A549 (cell line): Measurements from ENCODE around the gene SCARB1. TPM values are rescaled to one million over a fixed set of nuclear protein-coding genes. Genes with fewer than 3 reads are reported as not detected.

Experiments used
- ATAC-seq, 2 experiments: fragments of 200-7000 bp in 1 of 2; fragments of >200 bp in 1 of 2; cut with Nextera tagmentation in 1 of 2; cut with Tn5 transposase in 1 of 2; 3 replicates each; pipeline versions ENCODE4 v1.8.0 to v1.9.1; 2018 to 2020; ENCODE audit warnings: mild to moderate bottlenecking in 1 of 2, moderate library complexity in 1 of 2
- CTCF ChIA-PET: fragments of 300-600 bp; sonication (Branson Sonifier 250); formaldehyde crosslinking; extraction: SDS; loops from one replicate; lab custom pipeline; 2021; ENCODE audit warnings: antibody characterized with exemption, inconsistent platforms; lab: Yijun Ruan, JAX
- POLR2A ChIA-PET: fragments of 350-600 bp; formaldehyde crosslinking; extraction: SDS; loops from one replicate; lab custom pipeline; 2021; ENCODE audit warnings: antibody characterized with exemption, inconsistent platforms; lab: Yijun Ruan, JAX
- DNase-seq, 2 experiments: peaks; one replicate each; pipeline versions ENCODE4 v3.0.0 to v3.0.0-alpha.2; 2011 to 2016; ENCODE audit warnings: low read depth in 1 of 2, low spot score in 1 of 2
- FAIRE-seq: peaks from 2 replicates; lab custom pipeline; 2011; peaks lifted over from hg19 to GRCh38; lab: Jason Lieb, UNC
- H3K27ac ChIP-seq, 2 experiments: fragments of >200 bp; sonication (Bioruptor Twin); formaldehyde crosslinking; 3 replicates each; pipeline ENCODE4 v1.5.1; 2016 to 2017
- H3K4me1 ChIP-seq: fragments of >200 bp; sonication (Bioruptor Twin); formaldehyde crosslinking; 3 replicates; pipeline ENCODE4 v1.6.1; 2016
- H3K4me2 ChIP-seq: fragments of >200 bp; sonication (Bioruptor Twin); formaldehyde crosslinking; 3 replicates; pipeline ENCODE4 v1.6.1; 2016
- H3K4me3 ChIP-seq: fragments of >200 bp; sonication (Bioruptor Twin); formaldehyde crosslinking; 3 replicates; pipeline ENCODE4 v1.5.1; 2016
- H3K9me3 ChIP-seq: fragments of >200 bp; sonication (Bioruptor Twin); formaldehyde crosslinking; 3 replicates; pipeline ENCODE4 v1.6.1; 2016
- CBX2 ChIP-seq: fragments of 200-600 bp; sonication (generic); IDR thresholded peaks from 2 replicates; pipeline ENCODE4 v1.6.1; 2016; ENCODE audit warnings: low read depth, mild to moderate bottlenecking, borderline replicate concordance
- EHF ChIP-seq: fragments of 250-450 bp; sonication (Bioruptor Pico); IDR thresholded peaks from 2 replicates; pipeline ENCODE4 v1.5.0; 2020; ENCODE audit warnings: mild to moderate bottlenecking
- EHMT2 ChIP-seq: fragments of 200-600 bp; sonication (generic); IDR thresholded peaks from 2 replicates; pipeline ENCODE4 v1.6.1; 2016; ENCODE audit warnings: antibody characterized with exemption, low read depth, mild to moderate bottlenecking, moderate library complexity
- FOSB ChIP-seq: fragments of 250-450 bp; sonication (Bioruptor Pico); IDR thresholded peaks from 2 replicates; pipeline ENCODE4 v1.5.0; 2020; ENCODE audit warnings: mild to moderate bottlenecking, moderate library complexity
- FOSL2 ChIP-seq, 2 experiments: fragments of 450-650 bp in 1 of 2; fragments of >200 bp in 1 of 2; sonication (Bioruptor Twin) in 1 of 2; formaldehyde crosslinking; IDR thresholded peaks; 2 replicates each; pipeline versions ENCODE4 v1.5.0 to v1.6.1; 2016 to 2020; ENCODE audit warnings: mild to moderate bottlenecking in 1 of 2, moderate library complexity in 1 of 2
- FOXS1 ChIP-seq: fragments of 250-450 bp; sonication (Bioruptor Pico); IDR thresholded peaks from 2 replicates; pipeline ENCODE4 v1.5.0; 2020; ENCODE audit warnings: mild to moderate bottlenecking, moderate library complexity
- HOXB5 ChIP-seq: fragments of 250-450 bp; sonication (Bioruptor Pico); IDR thresholded peaks from 2 replicates; pipeline ENCODE4 v1.5.0; 2020; ENCODE audit warnings: mild to moderate bottlenecking, moderate library complexity
- JUNB ChIP-seq: fragments of >200 bp; sonication (Bioruptor Twin); formaldehyde crosslinking; IDR thresholded peaks from 2 replicates; pipeline ENCODE4 v1.6.1; 2016
- KDM5A ChIP-seq: fragments of 200-600 bp; sonication (generic); IDR thresholded peaks from 2 replicates; pipeline ENCODE4 v1.6.1; 2016; ENCODE audit warnings: antibody characterized with exemption, mild to moderate bottlenecking
- MAZ ChIP-seq: fragments of 150-350 bp; IDR thresholded peaks from 2 replicates; pipeline ENCODE4 v1.6.1; 2014; ENCODE audit warnings: antibody characterized with exemption, low read depth, low read length, borderline replicate concordance
- POLR2A ChIP-seq: IDR thresholded peaks from 2 replicates; pipeline ENCODE4 v1.6.1; 2012; ENCODE audit warnings: mild to moderate bottlenecking, low read length
- POLR2AphosphoS2 ChIP-seq: conservative IDR thresholded peaks from 2 replicates; pipeline ENCODE4 v1.6.1; 2012; ENCODE audit warnings: low read length, improper control_type of control experiment, inconsistent platforms
- RAD21 ChIP-seq, 2 experiments: fragments of >200 bp in 1 of 2; sonication (Bioruptor Twin) in 1 of 2; formaldehyde crosslinking in 1 of 2; IDR thresholded peaks in 1 of 2; conservative IDR thresholded peaks in 1 of 2; 2 replicates in 1 of 2; 3 replicates in 1 of 2; pipeline ENCODE4 v1.6.1; 2012 to 2018; ENCODE audit warnings: inconsistent platforms in 1 of 2
- SREBF2 ChIP-seq: fragments of 450-650 bp; IDR thresholded peaks from 2 replicates; pipeline ENCODE4 v1.6.1; 2014; ENCODE audit warnings: mild to moderate bottlenecking, moderate library complexity
- ZC3H11A ChIP-seq: fragments of 450-650 bp; IDR thresholded peaks from 2 replicates; pipeline ENCODE4 v1.6.1; 2014; ENCODE audit warnings: antibody characterized with exemption, mild to moderate bottlenecking
- ZFP36 ChIP-seq: fragments of 450-650 bp; IDR thresholded peaks from 2 replicates; pipeline ENCODE4 v1.6.1; 2014; ENCODE audit warnings: borderline replicate concordance; ENCODE audit not compliant: partially characterized antibody
- ZSCAN20 ChIP-seq: fragments of 250-450 bp; sonication (Bioruptor Pico); IDR thresholded peaks from 2 replicates; pipeline ENCODE4 v1.8.0; 2022; ENCODE audit warnings: mild to moderate bottlenecking, moderate library complexity
- WGBS: methylation state at CpG from one replicate; pipeline ENCODE4 v1.1.6; 2017; ENCODE audit errors: missing lambda C conversion rate; 5-methylcytosine and 5-hydroxymethylcytosine counted together
- polyA plus RNA-seq, 4 experiments: library from polyadenylated mRNA; depleted of rRNA in 3 of 4; stranded (reverse); fragments of >200 nt; fragmentation: RNase III in 1 of 4; extraction: RNeasy Plus Mini Kit Qiagen cat#74134 plus additional on column Dnase treatment in 1 of 4; gene quantifications; 2 replicates in 3 of 4; 3 replicates in 1 of 4; pipeline ENCODE4 v1.2.3, GENCODE V29; 2011 to 2017
- TF ChIP-seq, protein P1 (sequence below): fragments of 450-650 bp; IDR thresholded peaks from 2 replicates; pipeline ENCODE4 v1.6.1; 2014; ENCODE audit warnings: antibody characterized with exemption
- TF ChIP-seq, protein P2 (sequence below): fragments of >200 bp; sonication (Bioruptor Twin); formaldehyde crosslinking; IDR thresholded peaks from 2 replicates; pipeline ENCODE4 v1.6.1; 2016
- TF ChIP-seq, protein P3 (sequence below): fragments of 200-600 bp; sonication (generic); IDR thresholded peaks from 2 replicates; pipeline ENCODE4 v1.6.1; 2016; ENCODE audit warnings: antibody characterized with exemption, mild to moderate bottlenecking, moderate library complexity
- TF ChIP-seq, protein P4 (sequence below): fragments of >200 bp; sonication (Bioruptor Twin); formaldehyde crosslinking; IDR thresholded peaks from 3 replicates; pipeline ENCODE4 v1.5.1; 2016
- TF ChIP-seq, protein P5 (sequence below): fragments of 250-450 bp; sonication (Bioruptor Pico); IDR thresholded peaks from 2 replicates; pipeline ENCODE4 v1.5.0; 2020; ENCODE audit warnings: low read depth, mild to moderate bottlenecking, moderate library complexity

The SCARB1 gene
- polyA plus RNA-seq, 2 of the 4 experiments (the other 2 are of a cell fraction): 81.1 to 154 TPM

DNA sequence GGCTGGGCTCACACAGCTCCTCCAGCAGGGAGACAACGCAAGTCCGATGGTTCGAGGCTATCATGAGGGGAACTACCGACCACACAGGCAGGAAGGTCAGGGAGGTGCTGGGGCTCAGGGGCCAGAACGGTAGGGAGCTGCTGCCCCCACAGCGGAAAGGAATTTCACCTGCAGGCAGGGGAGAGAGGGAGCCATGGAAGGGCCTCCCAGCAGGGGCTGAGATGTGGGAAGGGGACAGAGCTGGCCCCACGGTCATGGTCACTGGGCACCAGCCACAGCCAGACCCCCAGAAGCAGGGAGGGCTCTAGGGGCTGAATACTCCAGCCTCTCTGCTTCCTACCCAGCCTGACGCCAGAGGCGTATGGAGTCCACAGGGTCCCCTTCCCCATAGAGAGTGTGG, 103.1 kb downstream of the SCARB1 start:
- ChIA-PET POLR2A (no interaction called here), CTCF (interaction anchor here (0.6 to 6.4 kb wide), 8 partner anchors 10 to 724 kb away, joined by 3 to 26 read pairs (median 5); partner anchors contain the start of gene NCOR2)
- Histone ChIP-seq H3K27ac (peak overlapping the region in 1 of 2 experiments; percentile 66; a peak in 3 of 6 replicates), H3K4me3 (no peak overlapping the region), H3K9me3 (peaks cover 23% of the 10 kb centered on the region), H3K4me1 (peaks cover 15% of the 10 kb centered on the region), H3K4me2 (no peak overlapping the region)
- ATAC-seq: no peak
- no peak for DNase-seq
- 78% methylated on average over 8 of the region's 9 CpGs for WGBS
- TF ChIP-seq, protein P1, sequence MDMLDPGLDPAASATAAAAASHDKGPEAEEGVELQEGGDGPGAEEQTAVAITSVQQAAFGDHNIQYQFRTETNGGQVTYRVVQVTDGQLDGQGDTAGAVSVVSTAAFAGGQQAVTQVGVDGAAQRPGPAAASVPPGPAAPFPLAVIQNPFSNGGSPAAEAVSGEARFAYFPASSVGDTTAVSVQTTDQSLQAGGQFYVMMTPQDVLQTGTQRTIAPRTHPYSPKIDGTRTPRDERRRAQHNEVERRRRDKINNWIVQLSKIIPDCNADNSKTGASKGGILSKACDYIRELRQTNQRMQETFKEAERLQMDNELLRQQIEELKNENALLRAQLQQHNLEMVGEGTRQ: no peak
- no peak for TF ChIP-seq ZSCAN20
- no peak for TF ChIP-seq CBX2
- no peak for TF ChIP-seq ZC3H11A
- FAIRE-seq: no peak

DNA sequence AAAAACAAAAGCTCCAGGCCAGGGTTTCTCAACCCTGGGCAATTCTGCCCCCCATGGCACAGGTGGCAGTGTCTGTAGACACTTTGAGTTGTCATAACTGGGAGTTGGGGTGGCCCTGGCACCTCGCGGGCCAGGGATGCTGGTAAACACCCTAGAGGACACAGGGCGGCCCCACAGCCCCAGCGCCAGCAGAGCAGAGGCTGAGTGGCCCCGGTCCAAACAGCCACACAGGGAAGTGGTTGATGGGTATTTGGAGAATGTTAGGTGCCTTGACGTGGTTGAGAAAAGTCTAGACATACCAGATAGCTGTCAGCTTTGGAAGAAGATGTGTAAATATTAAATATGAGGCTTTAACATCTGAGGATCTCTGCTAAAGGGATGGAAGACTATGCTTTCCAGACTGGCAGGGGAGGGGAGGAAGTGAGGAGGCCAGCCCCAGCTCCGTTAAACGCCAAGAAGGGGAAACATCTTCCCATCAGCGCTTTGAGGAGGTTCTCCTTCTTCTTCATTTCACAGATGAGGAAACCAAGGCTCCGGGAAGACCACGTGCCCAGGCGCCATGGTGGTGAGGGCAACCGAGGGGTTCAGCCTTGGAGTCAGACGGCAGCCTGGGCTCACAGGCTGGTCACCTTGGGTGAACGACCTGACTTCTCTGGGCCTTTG, 103.7 kb downstream of the SCARB1 start:
- TF ChIP-seq, protein P2, sequence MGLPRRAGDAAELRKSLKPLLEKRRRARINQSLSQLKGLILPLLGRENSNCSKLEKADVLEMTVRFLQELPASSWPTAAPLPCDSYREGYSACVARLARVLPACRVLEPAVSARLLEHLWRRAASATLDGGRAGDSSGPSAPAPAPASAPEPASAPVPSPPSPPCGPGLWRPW: no peak
- no peak for TF ChIP-seq POLR2AphosphoS2
- no peak for TF ChIP-seq ZFP36
- no peak for TF ChIP-seq POLR2A
- TF ChIP-seq EHMT2: no peak
- TF ChIP-seq SREBF2: no peak
- no peak for TF ChIP-seq HOXB5 (CRISPR knock-in tag)
- Histone ChIP-seq H3K4me1 (peaks cover 15% of the 10 kb centered on the region), H3K4me2 (peak overlapping the region; percentile 37; the same call in 1 of the 3 replicates), H3K9me3 (peaks cover 17% of the 10 kb centered on the region), H3K4me3 (no peak overlapping the region), H3K27ac (peak overlapping the region; percentile 17 to 66)
- WGBS: 54% methylated on average over 15 of the region's 15 CpGs
- DNase-seq: peak in 1 of 2 experiments; percentile 54
- FAIRE-seq: no peak
- ChIA-PET CTCF (interaction anchor here (1.0 to 6.4 kb wide), 7 partner anchors 9 to 723 kb away, joined by 3 to 26 read pairs (median 3); partner anchors contain the start of gene NCOR2), POLR2A (interaction anchor here (1.0 kb wide), 1 partner anchor 13 kb away, joined by 4 read pairs; no protein-coding TSS in a partner anchor)
- peak; percentile 51 to 74; a peak in 3 of 6 replicates for ATAC-seq

DNA sequence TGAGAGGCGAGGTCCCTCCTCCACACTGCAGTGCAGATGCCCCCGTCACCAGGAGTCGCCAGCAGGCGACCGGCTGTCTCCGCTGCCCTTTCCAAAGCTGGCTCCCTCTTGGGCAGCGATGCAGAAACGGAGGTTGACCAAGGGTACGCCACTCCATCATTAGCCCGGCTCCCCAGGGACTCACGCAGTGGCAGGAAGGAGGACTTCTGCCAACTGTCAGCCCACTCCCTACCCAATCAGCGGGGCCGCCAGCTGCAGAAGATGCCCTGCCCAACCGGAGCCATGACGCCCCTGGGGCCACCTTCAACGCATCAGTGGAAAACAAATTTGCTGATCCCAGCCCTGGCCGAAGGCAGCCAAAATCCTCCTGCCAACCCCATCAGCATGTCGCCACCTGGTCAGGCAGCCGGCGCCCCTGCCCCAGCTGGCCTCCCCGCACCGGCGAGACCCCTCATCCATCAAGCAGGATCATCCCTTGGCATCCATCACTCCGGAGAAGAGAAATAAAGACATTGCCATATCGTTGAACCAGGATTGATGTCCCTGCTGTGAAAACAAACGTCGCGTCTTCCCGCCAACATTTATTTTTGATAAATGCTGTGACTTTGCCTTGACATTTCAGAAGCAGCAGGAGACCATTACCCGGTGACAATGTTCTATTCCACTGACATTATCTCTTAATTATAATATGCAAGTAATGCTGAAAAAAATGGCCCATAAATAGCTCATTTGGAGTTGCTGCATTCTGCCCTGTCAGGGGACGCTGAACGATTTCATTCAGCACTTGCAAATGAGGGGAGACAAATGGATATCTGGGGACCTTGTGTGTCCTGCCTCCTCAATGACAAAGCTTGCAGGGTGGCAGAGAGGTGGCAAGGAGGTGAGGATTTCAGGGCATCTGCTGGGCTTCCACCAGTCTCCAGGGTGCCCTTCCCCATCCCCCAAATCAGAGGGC, 105.1 kb downstream of the SCARB1 start:
- H3K9me3 ChIP-seq: peaks cover 14% of the 10 kb centered on the region
- no peak for DNase-seq
- ATAC-seq: no peak
- POLR2A ChIA-PET: no interaction called here
- FAIRE-seq: no peak
- H3K4me3 ChIP-seq: no peak overlapping the region
- H3K4me2 ChIP-seq: no peak overlapping the region
- peaks cover 15% of the 10 kb centered on the region for H3K4me1 ChIP-seq
- peak overlapping the region in 1 of 2 experiments; percentile 66; a peak in 1 of 6 replicates for H3K27ac ChIP-seq
- WGBS: 81% methylated on average over 32 of the region's 32 CpGs
- CTCF ChIA-PET: interaction anchor here (1.1 to 9.7 kb wide), 4 partner anchors 8 to 722 kb away, joined by 3 to 101 read pairs (median 16); no protein-coding TSS in a partner anchor
- no peak for TF ChIP-seq RAD21 (conservative IDR thresholded peaks at IDR 0.05 in 1 of 2, IDR thresholded peaks at IDR 0.05 in 1 of 2)
- TF ChIP-seq POLR2A: no peak
- no peak for TF ChIP-seq EHF (CRISPR knock-in tag)
- no peak for TF ChIP-seq JUNB
- TF ChIP-seq ZFP36: no peak
- TF ChIP-seq, protein P3, sequence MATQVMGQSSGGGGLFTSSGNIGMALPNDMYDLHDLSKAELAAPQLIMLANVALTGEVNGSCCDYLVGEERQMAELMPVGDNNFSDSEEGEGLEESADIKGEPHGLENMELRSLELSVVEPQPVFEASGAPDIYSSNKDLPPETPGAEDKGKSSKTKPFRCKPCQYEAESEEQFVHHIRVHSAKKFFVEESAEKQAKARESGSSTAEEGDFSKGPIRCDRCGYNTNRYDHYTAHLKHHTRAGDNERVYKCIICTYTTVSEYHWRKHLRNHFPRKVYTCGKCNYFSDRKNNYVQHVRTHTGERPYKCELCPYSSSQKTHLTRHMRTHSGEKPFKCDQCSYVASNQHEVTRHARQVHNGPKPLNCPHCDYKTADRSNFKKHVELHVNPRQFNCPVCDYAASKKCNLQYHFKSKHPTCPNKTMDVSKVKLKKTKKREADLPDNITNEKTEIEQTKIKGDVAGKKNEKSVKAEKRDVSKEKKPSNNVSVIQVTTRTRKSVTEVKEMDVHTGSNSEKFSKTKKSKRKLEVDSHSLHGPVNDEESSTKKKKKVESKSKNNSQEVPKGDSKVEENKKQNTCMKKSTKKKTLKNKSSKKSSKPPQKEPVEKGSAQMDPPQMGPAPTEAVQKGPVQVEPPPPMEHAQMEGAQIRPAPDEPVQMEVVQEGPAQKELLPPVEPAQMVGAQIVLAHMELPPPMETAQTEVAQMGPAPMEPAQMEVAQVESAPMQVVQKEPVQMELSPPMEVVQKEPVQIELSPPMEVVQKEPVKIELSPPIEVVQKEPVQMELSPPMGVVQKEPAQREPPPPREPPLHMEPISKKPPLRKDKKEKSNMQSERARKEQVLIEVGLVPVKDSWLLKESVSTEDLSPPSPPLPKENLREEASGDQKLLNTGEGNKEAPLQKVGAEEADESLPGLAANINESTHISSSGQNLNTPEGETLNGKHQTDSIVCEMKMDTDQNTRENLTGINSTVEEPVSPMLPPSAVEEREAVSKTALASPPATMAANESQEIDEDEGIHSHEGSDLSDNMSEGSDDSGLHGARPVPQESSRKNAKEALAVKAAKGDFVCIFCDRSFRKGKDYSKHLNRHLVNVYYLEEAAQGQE: no peak
- no peak for TF ChIP-seq FOSB (CRISPR knock-in tag)
- no peak for TF ChIP-seq FOXS1 (CRISPR knock-in tag)
- TF ChIP-seq MAZ: no peak
- TF ChIP-seq KDM5A: no peak
- TF ChIP-seq, protein P4, sequence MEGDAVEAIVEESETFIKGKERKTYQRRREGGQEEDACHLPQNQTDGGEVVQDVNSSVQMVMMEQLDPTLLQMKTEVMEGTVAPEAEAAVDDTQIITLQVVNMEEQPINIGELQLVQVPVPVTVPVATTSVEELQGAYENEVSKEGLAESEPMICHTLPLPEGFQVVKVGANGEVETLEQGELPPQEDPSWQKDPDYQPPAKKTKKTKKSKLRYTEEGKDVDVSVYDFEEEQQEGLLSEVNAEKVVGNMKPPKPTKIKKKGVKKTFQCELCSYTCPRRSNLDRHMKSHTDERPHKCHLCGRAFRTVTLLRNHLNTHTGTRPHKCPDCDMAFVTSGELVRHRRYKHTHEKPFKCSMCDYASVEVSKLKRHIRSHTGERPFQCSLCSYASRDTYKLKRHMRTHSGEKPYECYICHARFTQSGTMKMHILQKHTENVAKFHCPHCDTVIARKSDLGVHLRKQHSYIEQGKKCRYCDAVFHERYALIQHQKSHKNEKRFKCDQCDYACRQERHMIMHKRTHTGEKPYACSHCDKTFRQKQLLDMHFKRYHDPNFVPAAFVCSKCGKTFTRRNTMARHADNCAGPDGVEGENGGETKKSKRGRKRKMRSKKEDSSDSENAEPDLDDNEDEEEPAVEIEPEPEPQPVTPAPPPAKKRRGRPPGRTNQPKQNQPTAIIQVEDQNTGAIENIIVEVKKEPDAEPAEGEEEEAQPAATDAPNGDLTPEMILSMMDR: no peak
- no peak for TF ChIP-seq EHMT2
- TF ChIP-seq, protein P5, sequence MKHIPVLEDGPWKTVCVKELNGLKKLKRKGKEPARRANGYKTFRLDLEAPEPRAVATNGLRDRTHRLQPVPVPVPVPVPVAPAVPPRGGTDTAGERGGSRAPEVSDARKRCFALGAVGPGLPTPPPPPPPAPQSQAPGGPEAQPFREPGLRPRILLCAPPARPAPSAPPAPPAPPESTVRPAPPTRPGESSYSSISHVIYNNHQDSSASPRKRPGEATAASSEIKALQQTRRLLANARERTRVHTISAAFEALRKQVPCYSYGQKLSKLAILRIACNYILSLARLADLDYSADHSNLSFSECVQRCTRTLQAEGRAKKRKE (CRISPR knock-in tag): no peak
- TF ChIP-seq FOSL2 (IDR thresholded peaks at IDR 0.05): no peak
- TF ChIP-seq FOSL2 (CRISPR knock-in tag; IDR thresholded peaks at IDR 0.05): no peak
